Ishikawa (cell line): ENCODE measurements around the gene FERD3L.
A peak's percentile ranks its signal among the peaks of the same experiment; 100 is the strongest.

ENCODE experiments used
- MAX ChIP-seq: IDR thresholded peaks from 2 replicates; pipeline ENCODE4 v1.6.1; 2012
- NFIC ChIP-seq: IDR thresholded peaks from 2 replicates; pipeline ENCODE4 v1.6.1; 2012
- REST ChIP-seq: IDR thresholded peaks from 2 replicates; pipeline ENCODE4 v1.6.1; 2012; ENCODE audit warnings: low read depth, mild to moderate bottlenecking
- TAF1 ChIP-seq: IDR thresholded peaks from 2 replicates; pipeline ENCODE4 v1.6.1; 2012; ENCODE audit warnings: low read depth, mild to moderate bottlenecking
- ZBTB7A ChIP-seq: IDR thresholded peaks from 2 replicates; pipeline ENCODE4 v1.6.1; 2012; ENCODE audit warnings: low read depth

- TF ChIP-seq TAF1, result no peak
- TF ChIP-seq REST, result peak; percentile 93
- TF ChIP-seq NFIC, result no peak
- no peak for TF ChIP-seq MAX
- TF ChIP-seq ZBTB7A, result no peak
Measured at GRCh38 chr7:19146699-19147098, 1.5 kb upstream of the FERD3L start.
